ENCODE measurements around the gene CTAG1B. TPM values are rescaled to one million over a fixed set of nuclear protein-coding genes. Genes with fewer than 3 reads are reported as not detected.

CTAG1B gene
- total and polyA plus RNA-seq, 2 experiments from 2014 or later = not detected

DNA sequence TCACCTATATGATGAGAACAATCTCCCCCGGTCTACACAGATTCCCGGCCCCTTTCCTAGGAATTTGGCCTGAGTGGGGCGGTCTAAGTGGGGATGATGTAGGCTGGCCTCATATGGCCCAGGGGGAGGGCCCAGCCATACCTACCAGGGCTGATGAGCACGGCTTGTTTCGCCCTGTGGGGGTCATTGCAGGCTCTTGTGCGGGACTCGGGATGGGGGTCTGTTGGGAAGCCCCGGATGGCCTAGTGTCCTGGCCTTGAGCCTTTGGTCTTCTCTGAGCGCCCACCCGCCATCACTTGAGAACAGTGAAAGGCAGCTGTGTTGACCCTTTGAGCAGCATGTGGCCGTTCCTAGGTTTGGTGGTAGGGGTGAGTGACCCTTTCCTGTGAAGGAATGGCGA lies 39.1 kb upstream of the CTAG1B start:
- Histone ChIP-seq H4K20me1 (replicated peaks; ENCODE audit: insufficient read depth) (no peaks in the 10 kb centered on the region), H2AFZ (no peak overlapping the region), H3K9me2 (ENCODE audit: insufficient read depth) (no peaks in the 10 kb centered on the region), H3K27me3 (ENCODE audit: insufficient read depth) (no peaks in the 10 kb centered on the region), H3K4me3 (no peak overlapping the region), H3K27ac (ENCODE audit: low read depth) (no peak overlapping the region), H3K4me2 (no peak overlapping the region), H3K36me3 (ENCODE audit: insufficient read depth) (no peaks in the 10 kb centered on the region), H3F3A (replicated peaks; ENCODE audit: low read depth) (no peaks in the 10 kb centered on the region), H3K4me1 (ENCODE audit: insufficient read depth) (no peaks in the 10 kb centered on the region), H3K79me2 (replicated peaks; ENCODE audit: insufficient read depth) (no peaks in the 10 kb centered on the region)
- Mint-ChIP-seq H3K36me3 (ENCODE audit: low read depth) (peaks cover 3% of the 10 kb centered on the region; the same call in 1 of the 3 replicates), H3K27me3 (ENCODE audit: insufficient read depth, low read depth, poor library complexity) (peaks cover 1% of the 10 kb centered on the region), H3K4me3 (no peak overlapping the region), H3K27ac (no peak overlapping the region), H3K9me3 (peaks cover 8% of the 10 kb centered on the region; the same call in 2 of the 3 replicates), H3K4me1 (no peaks in the 10 kb centered on the region)
- ATAC-seq = no peak
- TF ChIP-seq POLR2AphosphoS5 (IDR thresholded peaks at IDR 0.05; ENCODE audit: low read depth) (no peak), ZNF331 (CRISPR knock-in tag; IDR thresholded peaks at IDR 0.05; ENCODE audit: low read depth) (no peak), JUNB (IDR thresholded peaks at IDR 0.05; ENCODE audit: unreplicated experiment) (no peak), CREB1 (CRISPR knock-in tag; IDR thresholded peaks at IDR 0.05; ENCODE audit: low read depth) (no peak), STAT1 (IDR thresholded peaks at IDR 0.05; ENCODE audit: unreplicated experiment) (no peak), EZH2phosphoT487 (IDR thresholded peaks at IDR 0.05; ENCODE audit: unreplicated experiment) (no peak), ZNF114 (CRISPR knock-in tag; IDR thresholded peaks at IDR 0.05) (no peak), EZH2 (IDR thresholded peaks at IDR 0.05; ENCODE audit: low read depth, unreplicated experiment) (no peak), NANOG (IDR thresholded peaks at IDR 0.05; ENCODE audit: borderline replicate concordance) (no peak)
- TF ChIP-seq, protein P1, sequence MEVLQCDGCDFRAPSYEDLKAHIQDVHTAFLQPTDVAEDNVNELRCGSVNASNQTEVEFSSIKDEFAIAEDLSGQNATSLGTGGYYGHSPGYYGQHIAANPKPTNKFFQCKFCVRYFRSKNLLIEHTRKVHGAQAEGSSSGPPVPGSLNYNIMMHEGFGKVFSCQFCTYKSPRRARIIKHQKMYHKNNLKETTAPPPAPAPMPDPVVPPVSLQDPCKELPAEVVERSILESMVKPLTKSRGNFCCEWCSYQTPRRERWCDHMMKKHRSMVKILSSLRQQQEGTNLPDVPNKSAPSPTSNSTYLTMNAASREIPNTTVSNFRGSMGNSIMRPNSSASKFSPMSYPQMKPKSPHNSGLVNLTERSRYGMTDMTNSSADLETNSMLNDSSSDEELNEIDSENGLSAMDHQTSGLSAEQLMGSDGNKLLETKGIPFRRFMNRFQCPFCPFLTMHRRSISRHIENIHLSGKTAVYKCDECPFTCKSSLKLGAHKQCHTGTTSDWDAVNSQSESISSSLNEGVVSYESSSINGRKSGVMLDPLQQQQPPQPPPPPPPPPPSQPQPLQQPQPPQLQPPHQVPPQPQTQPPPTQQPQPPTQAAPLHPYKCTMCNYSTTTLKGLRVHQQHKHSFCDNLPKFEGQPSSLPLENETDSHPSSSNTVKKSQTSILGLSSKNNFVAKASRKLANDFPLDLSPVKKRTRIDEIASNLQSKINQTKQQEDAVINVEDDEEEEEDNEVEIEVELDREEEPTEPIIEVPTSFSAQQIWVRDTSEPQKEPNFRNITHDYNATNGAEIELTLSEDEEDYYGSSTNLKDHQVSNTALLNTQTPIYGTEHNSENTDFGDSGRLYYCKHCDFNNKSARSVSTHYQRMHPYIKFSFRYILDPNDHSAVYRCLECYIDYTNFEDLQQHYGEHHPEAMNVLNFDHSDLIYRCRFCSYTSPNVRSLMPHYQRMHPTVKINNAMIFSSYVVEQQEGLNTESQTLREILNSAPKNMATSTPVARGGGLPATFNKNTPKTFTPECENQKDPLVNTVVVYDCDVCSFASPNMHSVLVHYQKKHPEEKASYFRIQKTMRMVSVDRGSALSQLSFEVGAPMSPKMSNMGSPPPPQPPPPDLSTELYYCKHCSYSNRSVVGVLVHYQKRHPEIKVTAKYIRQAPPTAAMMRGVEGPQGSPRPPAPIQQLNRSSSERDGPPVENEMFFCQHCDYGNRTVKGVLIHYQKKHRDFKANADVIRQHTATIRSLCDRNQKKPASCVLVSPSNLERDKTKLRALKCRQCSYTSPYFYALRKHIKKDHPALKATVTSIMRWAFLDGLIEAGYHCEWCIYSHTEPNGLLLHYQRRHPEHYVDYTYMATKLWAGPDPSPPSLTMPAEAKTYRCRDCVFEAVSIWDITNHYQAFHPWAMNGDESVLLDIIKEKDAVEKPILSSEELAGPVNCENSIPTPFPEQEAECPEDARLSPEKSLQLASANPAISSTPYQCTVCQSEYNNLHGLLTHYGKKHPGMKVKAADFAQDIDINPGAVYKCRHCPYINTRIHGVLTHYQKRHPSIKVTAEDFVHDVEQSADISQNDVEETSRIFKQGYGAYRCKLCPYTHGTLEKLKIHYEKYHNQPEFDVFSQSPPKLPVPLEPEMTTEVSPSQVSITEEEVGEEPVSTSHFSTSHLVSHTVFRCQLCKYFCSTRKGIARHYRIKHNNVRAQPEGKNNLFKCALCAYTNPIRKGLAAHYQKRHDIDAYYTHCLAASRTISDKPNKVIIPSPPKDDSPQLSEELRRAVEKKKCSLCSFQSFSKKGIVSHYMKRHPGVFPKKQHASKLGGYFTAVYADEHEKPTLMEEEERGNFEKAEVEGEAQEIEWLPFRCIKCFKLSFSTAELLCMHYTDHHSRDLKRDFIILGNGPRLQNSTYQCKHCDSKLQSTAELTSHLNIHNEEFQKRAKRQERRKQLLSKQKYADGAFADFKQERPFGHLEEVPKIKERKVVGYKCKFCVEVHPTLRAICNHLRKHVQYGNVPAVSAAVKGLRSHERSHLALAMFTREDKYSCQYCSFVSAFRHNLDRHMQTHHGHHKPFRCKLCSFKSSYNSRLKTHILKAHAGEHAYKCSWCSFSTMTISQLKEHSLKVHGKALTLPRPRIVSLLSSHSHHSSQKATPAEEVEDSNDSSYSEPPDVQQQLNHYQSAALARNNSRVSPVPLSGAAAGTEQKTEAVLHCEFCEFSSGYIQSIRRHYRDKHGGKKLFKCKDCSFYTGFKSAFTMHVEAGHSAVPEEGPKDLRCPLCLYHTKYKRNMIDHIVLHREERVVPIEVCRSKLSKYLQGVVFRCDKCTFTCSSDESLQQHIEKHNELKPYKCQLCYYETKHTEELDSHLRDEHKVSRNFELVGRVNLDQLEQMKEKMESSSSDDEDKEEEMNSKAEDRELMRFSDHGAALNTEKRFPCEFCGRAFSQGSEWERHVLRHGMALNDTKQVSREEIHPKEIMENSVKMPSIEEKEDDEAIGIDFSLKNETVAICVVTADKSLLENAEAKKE (CRISPR knock-in tag; IDR thresholded peaks at IDR 0.05) = no peak
- TF ChIP-seq, protein P2, sequence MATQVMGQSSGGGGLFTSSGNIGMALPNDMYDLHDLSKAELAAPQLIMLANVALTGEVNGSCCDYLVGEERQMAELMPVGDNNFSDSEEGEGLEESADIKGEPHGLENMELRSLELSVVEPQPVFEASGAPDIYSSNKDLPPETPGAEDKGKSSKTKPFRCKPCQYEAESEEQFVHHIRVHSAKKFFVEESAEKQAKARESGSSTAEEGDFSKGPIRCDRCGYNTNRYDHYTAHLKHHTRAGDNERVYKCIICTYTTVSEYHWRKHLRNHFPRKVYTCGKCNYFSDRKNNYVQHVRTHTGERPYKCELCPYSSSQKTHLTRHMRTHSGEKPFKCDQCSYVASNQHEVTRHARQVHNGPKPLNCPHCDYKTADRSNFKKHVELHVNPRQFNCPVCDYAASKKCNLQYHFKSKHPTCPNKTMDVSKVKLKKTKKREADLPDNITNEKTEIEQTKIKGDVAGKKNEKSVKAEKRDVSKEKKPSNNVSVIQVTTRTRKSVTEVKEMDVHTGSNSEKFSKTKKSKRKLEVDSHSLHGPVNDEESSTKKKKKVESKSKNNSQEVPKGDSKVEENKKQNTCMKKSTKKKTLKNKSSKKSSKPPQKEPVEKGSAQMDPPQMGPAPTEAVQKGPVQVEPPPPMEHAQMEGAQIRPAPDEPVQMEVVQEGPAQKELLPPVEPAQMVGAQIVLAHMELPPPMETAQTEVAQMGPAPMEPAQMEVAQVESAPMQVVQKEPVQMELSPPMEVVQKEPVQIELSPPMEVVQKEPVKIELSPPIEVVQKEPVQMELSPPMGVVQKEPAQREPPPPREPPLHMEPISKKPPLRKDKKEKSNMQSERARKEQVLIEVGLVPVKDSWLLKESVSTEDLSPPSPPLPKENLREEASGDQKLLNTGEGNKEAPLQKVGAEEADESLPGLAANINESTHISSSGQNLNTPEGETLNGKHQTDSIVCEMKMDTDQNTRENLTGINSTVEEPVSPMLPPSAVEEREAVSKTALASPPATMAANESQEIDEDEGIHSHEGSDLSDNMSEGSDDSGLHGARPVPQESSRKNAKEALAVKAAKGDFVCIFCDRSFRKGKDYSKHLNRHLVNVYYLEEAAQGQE (IDR thresholded peaks at IDR 0.05; ENCODE audit: unreplicated experiment) = no peak
- TF ChIP-seq, protein P3, sequence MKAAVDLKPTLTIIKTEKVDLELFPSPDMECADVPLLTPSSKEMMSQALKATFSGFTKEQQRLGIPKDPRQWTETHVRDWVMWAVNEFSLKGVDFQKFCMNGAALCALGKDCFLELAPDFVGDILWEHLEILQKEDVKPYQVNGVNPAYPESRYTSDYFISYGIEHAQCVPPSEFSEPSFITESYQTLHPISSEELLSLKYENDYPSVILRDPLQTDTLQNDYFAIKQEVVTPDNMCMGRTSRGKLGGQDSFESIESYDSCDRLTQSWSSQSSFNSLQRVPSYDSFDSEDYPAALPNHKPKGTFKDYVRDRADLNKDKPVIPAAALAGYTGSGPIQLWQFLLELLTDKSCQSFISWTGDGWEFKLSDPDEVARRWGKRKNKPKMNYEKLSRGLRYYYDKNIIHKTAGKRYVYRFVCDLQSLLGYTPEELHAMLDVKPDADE (IDR thresholded peaks at IDR 0.05) = no peak
- TF ChIP-seq, protein P4, sequence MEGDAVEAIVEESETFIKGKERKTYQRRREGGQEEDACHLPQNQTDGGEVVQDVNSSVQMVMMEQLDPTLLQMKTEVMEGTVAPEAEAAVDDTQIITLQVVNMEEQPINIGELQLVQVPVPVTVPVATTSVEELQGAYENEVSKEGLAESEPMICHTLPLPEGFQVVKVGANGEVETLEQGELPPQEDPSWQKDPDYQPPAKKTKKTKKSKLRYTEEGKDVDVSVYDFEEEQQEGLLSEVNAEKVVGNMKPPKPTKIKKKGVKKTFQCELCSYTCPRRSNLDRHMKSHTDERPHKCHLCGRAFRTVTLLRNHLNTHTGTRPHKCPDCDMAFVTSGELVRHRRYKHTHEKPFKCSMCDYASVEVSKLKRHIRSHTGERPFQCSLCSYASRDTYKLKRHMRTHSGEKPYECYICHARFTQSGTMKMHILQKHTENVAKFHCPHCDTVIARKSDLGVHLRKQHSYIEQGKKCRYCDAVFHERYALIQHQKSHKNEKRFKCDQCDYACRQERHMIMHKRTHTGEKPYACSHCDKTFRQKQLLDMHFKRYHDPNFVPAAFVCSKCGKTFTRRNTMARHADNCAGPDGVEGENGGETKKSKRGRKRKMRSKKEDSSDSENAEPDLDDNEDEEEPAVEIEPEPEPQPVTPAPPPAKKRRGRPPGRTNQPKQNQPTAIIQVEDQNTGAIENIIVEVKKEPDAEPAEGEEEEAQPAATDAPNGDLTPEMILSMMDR (conservative IDR thresholded peaks at IDR 0.05; ENCODE audit: low read depth in 2 of 2) = no peak
- no peak for DNase-seq (ENCODE audit: low spot score)

Data from GM23338 (cell line).